HepG2 (cell line): ENCODE data around the gene TRIM54. TPM values are rescaled to one million over a fixed set of nuclear protein-coding genes. Genes with fewer than 3 reads are reported as not detected.

Experiments used
- ATAC-seq: fragments of 200-7000 bp; cut with Tn5 transposase; 3 replicates; pipeline ENCODE4 v1.9.1; 2020; ENCODE audit warnings: mild to moderate bottlenecking, moderate library complexity
- BruUV-seq: library from RNA; stranded (reverse); fragments of 400-500 nt; replicated peaks from 2 replicates; lab custom pipeline; 2021; lab: Mats Ljungman, UMichigan
- CTCF ChIA-PET: fragments of 300-600 bp; formaldehyde crosslinking; extraction: SDS; loops from one replicate; lab custom pipeline; 2021; ENCODE audit warnings: low total read pairs, inconsistent platforms, low intra/inter-chr PET ratio; lab: Yijun Ruan, JAX
- POLR2A ChIA-PET: fragments of 350-600 bp; sonication (Branson Sonifier 250); formaldehyde crosslinking; loops from one replicate; lab custom pipeline; 2020; ENCODE audit warnings: antibody characterized with exemption, inconsistent platforms; lab: Yijun Ruan, JAX
- DNase-seq: peaks from one replicate; pipeline ENCODE4 v3.0.0-alpha.2; 2015; ENCODE audit warnings: low spot score
- FAIRE-seq: peaks from 3 replicates; lab custom pipeline; 2011; peaks lifted over from hg19 to GRCh38; lab: Jason Lieb, UNC
- H2AFZ ChIP-seq: one replicate; pipeline ENCODE4 v1.6.1; 2011; ENCODE audit warnings: low read length, inconsistent platforms
- H3K27ac ChIP-seq: fragments of 300-600 bp; 3 replicates; pipeline ENCODE4 v1.8.0; 2011; ENCODE audit warnings: mixed run types, mild to moderate bottlenecking, mixed read lengths, low read length, inconsistent platforms; ENCODE audit not compliant: insufficient read depth; ENCODE audit errors: extremely low read length
- H3K27me3 ChIP-seq, 2 experiments: fragments of 200-600 bp in 1 of 2; 2 replicates in 1 of 2; 3 replicates in 1 of 2; pipeline versions ENCODE4 v1.6.0 to v1.8.0; 2011; ENCODE audit warnings: low read length in 2 of 2, mild to moderate bottlenecking in 2 of 2, moderate library complexity in 2 of 2, inconsistent platforms in 1 of 2; ENCODE audit not compliant: insufficient read depth in 2 of 2, control insufficient read depth in 1 of 2
- H3K36me3 ChIP-seq, 2 experiments: fragments of 200-600 bp in 1 of 2; replicated peaks in 1 of 2; 2 replicates in 1 of 2; 3 replicates in 1 of 2; pipeline versions ENCODE4 v1.5.1 to v1.8.0; 2011; ENCODE audit warnings: low read length in 2 of 2, inconsistent platforms in 1 of 2; ENCODE audit not compliant: insufficient read depth in 2 of 2, control insufficient read depth in 1 of 2
- H3K4me1 ChIP-seq: 2 replicates; pipeline ENCODE4 v1.5.1; 2012; ENCODE audit warnings: low read length, inconsistent platforms; ENCODE audit not compliant: insufficient read depth
- H3K4me2 ChIP-seq: 2 replicates; pipeline ENCODE4 v1.6.0; 2011; ENCODE audit warnings: low read depth, low read length, inconsistent platforms
- H3K4me3 ChIP-seq, 3 experiments: fragments of 200-600 bp in 1 of 3; sonication (generic), shearing (Covaris generic) in 1 of 3; replicated peaks in 1 of 3; 2 replicates each; pipeline ENCODE4 v1.5.1; 2011 to 2016; ENCODE audit warnings: low read length in 3 of 3, inconsistent platforms in 2 of 3, low read depth in 2 of 3, mild to moderate bottlenecking in 2 of 3, control low read depth in 1 of 3, mixed read lengths in 1 of 3; ENCODE audit not compliant: insufficient read depth in 1 of 3
- H3K79me2 ChIP-seq: one replicate; pipeline ENCODE4 v1.6.1; 2011; ENCODE audit warnings: low read length, inconsistent platforms; ENCODE audit not compliant: insufficient read depth
- H3K9ac ChIP-seq: 2 replicates; pipeline ENCODE4 v1.6.0; 2011; ENCODE audit warnings: mild to moderate bottlenecking, low read depth, low read length, inconsistent platforms; ENCODE audit not compliant: insufficient read depth
- H3K9me3 ChIP-seq: 2 replicates; pipeline ENCODE4 v1.5.1; 2012; ENCODE audit warnings: mild to moderate bottlenecking, low read length
- H4K20me1 ChIP-seq: 2 replicates; pipeline ENCODE4 v1.6.0; 2011; ENCODE audit warnings: inconsistent platforms, mild to moderate bottlenecking, low read length, moderate library complexity; ENCODE audit not compliant: insufficient read depth
- AGO2 ChIP-seq: fragments of 200-400 bp; formaldehyde crosslinking; optimal IDR thresholded peaks from 2 replicates; pipeline ENCODE3; 2017; ENCODE audit warnings: mild to moderate bottlenecking, low read depth, low read length, moderate library complexity
- POLR2AphosphoS5 ChIP-seq: IDR thresholded peaks from 2 replicates; pipeline ENCODE4 v1.6.1; 2012; ENCODE audit warnings: low read depth, low read length
- POLR2G ChIP-seq: fragments of 200-400 bp; formaldehyde crosslinking; IDR thresholded peaks from 2 replicates; pipeline ENCODE4 v1.6.1; 2018; ENCODE audit warnings: mild to moderate bottlenecking, low read depth, low read length, moderate library complexity
- RARG ChIP-seq: sonication (generic); formaldehyde crosslinking; IDR thresholded peaks from 2 replicates; pipeline ENCODE4 v1.4.0; 2020; ENCODE audit warnings: low read depth, mild to moderate bottlenecking, missing genetic modification reagents
- ZNF121 ChIP-seq: sonication (generic); formaldehyde crosslinking; IDR thresholded peaks from 2 replicates; pipeline ENCODE4 v1.5.0; 2020; ENCODE audit warnings: mild to moderate bottlenecking, missing genetic modification reagents
- ZNF292 ChIP-seq: sonication (generic); formaldehyde crosslinking; IDR thresholded peaks from 2 replicates; pipeline ENCODE4 v1.8.1; 2022; ENCODE audit warnings: mild to moderate bottlenecking, low read depth, missing genetic modification reagents, borderline replicate concordance
- WGBS: methylation state at CpG from one replicate; pipeline ENCODE4 v1.1.6; 2017; ENCODE audit warnings: low lambda C conversion rate; 5-methylcytosine and 5-hydroxymethylcytosine counted together
- in situ Hi-C: cut with HindIII; loops from 2 replicates; pipeline ENCODE4 v1.10.0; 2017; ENCODE audit warnings: low pct_unique_long_range_greater_than_20kb; ENCODE audit not compliant: extremely low pct_ligation_motif_present
- intact Hi-C: fragments of 100-400 bp; cut with micrococcal nuclease; formaldehyde crosslinking; loops from one replicate; pipeline ENCODE4 v1.10.0; 2022; ENCODE audit not compliant: unreplicated experiment
- polyA plus RNA-seq, 8 experiments: library from polyadenylated mRNA; depleted of rRNA in 3 of 8; stranded (reverse) in 7 of 8; unstranded in 1 of 8; fragments of >200 nt; fragmentation: Illumina TruSeq in 4 of 8; extraction: Trizol in 4 of 8; gene quantifications; 2 replicates each; pipeline versions ENCODE4 v1.2.1 to v1.2.3, GENCODE V29; 2011 to 2016; ENCODE audit warnings: low read depth in 4 of 8, missing spikeins in 1 of 8, mixed read lengths in 1 of 8; ENCODE audit not compliant: insufficient read depth in 1 of 8
- total RNA-seq, 5 experiments: library from RNA; depleted of rRNA; stranded (reverse); fragments of >200 nt; fragmentation: Illumina TruSeq; extraction: Trizol; gene quantifications; 2 replicates each; pipeline ENCODE4 v1.2.3, GENCODE V29; 2016; ENCODE audit warnings: low read depth in 1 of 5

TRIM54 gene
- total and polyA plus RNA-seq, 2 of the 13 experiments (the other 11 are each of a cell fraction or from before 2014, with no cell fraction given): 0.07 to 0.13 TPM

GRCh38 chr2:27313882-27314645, 31.8 kb downstream of the TRIM54 start:
- H3K36me3 ChIP-seq: peaks cover 0 to 2% of the 10 kb centered on the region in 2 experiments; a peak in 2 of 5 replicates
- H4K20me1 ChIP-seq: no peaks in the 10 kb centered on the region
- FAIRE-seq (no peak), DNase-seq (no peak), ATAC-seq (no peak)
- WGBS: 88% methylated on average over 8 of the region's 8 CpGs
- H3K9me3 ChIP-seq: no peaks in the 10 kb centered on the region
- H3K9ac ChIP-seq: no peak overlapping the region
- intact Hi-C loops: no loop called here
- no peak overlapping the region for H3K27ac ChIP-seq
- BruUV-seq: no TSS peak
- no peak overlapping the region for H3K4me3 ChIP-seq
- ChIA-PET CTCF (no interaction called here), POLR2A (interaction anchor here (1.2 to 1.6 kb wide), 2 partner anchors 11 to 57 kb away, joined by 3 to 6 read pairs; no protein-coding TSS in a partner anchor)
- no peaks in the 10 kb centered on the region for H3K79me2 ChIP-seq
- no peak overlapping the region for H2AFZ ChIP-seq
- H3K4me1 ChIP-seq: peaks cover 31% of the 10 kb centered on the region
- in situ Hi-C loops: no loop called here
- no peaks in the 10 kb centered on the region for H3K27me3 ChIP-seq
- TF ChIP-seq RARG (no peak), ZNF121 (peak; percentile 74; the same call in 1 of the 2 replicates), POLR2AphosphoS5 (0 out of 2 replicates have a peak, but pooled peaks have one; percentile 13)
- H3K4me2 ChIP-seq: no peak overlapping the region

DNA sequence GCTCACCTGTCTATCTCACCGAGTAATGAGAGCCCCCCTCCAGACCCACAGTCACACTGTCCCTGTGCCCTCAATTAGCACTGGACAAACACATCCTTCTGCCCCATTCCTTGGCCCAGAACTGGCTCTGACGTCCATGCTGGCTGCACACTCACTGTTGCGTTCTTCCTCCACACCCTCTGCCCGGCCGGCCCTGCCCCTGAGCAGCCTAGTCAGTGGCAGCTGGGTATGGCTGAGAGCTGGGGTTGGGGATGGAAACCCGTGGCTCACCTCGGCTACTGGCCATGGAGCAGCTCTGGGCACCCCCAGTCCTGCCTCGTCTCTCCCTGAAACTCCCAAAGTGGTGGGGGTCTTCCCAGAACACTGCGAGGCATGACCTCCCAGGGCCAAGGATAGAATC, 32.5 kb downstream of the TRIM54 start:
- ATAC-seq (no peak), DNase-seq (no peak), FAIRE-seq (no peak)
- CTCF ChIA-PET: no interaction called here
- H4K20me1 ChIP-seq: no peaks in the 10 kb centered on the region
- no peak overlapping the region for H3K9ac ChIP-seq
- intact Hi-C loops: no loop called here
- no peak overlapping the region for H3K4me2 ChIP-seq
- 89% methylated on average over 8 of the region's 9 CpGs for WGBS
- BruUV-seq: no TSS peak
- H3K79me2 ChIP-seq: no peaks in the 10 kb centered on the region
- POLR2A ChIA-PET: interaction anchor here (1.2 to 1.6 kb wide), 2 partner anchors 12 to 56 kb away, joined by 3 to 6 read pairs; no protein-coding TSS in a partner anchor
- H3K27me3 ChIP-seq: no peaks in the 10 kb centered on the region
- H3K9me3 ChIP-seq: no peaks in the 10 kb centered on the region
- TF ChIP-seq POLR2G: peak; percentile 23; the same call in 1 of the 2 replicates
- TF ChIP-seq AGO2: peak; percentile 36
- no peak for TF ChIP-seq ZNF292 (CRISPR knock-in tag)
- H3K27ac ChIP-seq: no peak overlapping the region
- no peak overlapping the region for H3K4me3 ChIP-seq
- in situ Hi-C loops: no loop called here
- H3K36me3 ChIP-seq: peaks cover 0 to 2% of the 10 kb centered on the region in 2 experiments; a peak in 2 of 5 replicates
- no peak overlapping the region for H2AFZ ChIP-seq
- H3K4me1 ChIP-seq: peaks cover 31% of the 10 kb centered on the region
